Activated CD4-positive, alpha-beta T cell treated with anti-CD3 and anti-CD28 coated beads, Interleukin-2, amount 50 U/mL, for 16 hours (primary cell): Measurements from ENCODE around the gene ZNF514.

Source experiments
- DNase-seq: peaks from one replicate; pipeline ENCODE4 v3.0.0-alpha.2; 2020

Gene ZNF514

GRCh38 chr2:95159690-95160449 is at the start of gene ZNF514:
Gene ZNF514, minus strand, starts transcription at chr2:95159848. Its CDS starts 6,595 bp downstream, at chr2:95153253.
- peak; percentile 65 for DNase-seq

DNA sequence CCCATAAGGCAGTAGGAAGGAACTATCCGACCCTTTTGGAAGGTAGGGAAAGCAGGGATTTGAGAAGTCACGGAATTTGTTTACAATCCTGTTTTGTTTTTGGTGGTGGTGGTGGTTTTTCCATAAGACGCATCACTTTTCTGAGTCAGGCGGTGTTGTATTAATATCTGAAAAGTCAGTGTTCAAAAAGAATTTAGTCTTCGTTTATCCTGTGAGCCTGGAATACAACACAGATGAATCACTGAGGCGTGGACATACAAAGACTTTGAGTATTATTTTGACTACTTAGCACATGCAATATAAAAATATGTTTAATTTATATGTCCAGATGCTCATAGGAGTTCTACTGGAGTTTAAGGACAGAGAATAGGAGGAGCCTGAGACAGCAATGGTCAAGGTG is 48.5 kb upstream of the ZNF514 start:
- DNase-seq: no peak

DNA sequence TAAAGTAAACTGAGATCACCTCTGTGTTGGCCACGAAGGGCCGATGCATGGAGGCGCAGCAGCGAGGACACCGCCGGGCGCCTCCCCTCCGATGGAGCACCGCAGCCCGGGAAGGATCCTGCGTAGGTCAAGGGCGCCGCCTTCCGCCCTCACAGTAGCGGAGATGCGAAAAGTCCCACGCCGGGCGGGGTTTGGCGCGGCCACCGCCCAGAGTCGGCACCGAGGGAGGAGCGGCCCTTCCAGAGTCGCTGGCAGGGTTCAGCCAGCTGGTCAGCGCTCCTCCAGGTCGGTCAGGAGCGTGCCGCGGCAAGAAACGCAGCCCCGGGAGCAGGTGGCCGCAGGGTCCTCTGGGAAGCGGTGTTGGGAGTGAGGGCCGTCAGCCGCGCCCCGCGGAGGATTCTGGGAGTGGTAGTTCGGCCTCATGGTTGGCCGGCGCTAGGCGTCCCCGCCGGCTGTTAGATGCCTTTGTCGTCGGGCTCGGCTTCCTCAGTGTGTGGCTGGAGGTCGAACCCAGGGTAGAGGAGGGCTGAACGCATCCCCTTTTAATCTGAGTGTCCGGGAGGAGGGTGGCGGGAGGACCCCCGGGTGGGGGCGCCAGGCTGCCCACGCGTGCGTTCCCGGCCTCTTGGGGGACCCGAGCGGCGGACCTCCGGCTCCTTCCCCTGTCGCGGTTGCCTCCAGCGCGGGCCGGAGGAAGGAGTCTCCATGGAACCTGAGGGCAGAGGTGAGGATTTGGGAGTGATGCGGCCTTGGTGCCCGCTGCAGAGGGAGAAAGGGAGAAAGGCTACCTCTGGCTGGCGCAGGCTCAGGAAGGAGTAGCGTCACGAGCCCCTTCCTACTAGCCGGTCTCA is 47.7 kb upstream of the ZNF514 start, which contains the start of gene ZNF892:
Gene ZNF892 (plus strand): TSS at position 411 of the 851 bp plus-strand sequence. CDS start 295 bp downstream, at position 706.
- peak; percentile 87 for DNase-seq

GRCh38 chr2:95206096-95206495 is 46.4 kb upstream of the ZNF514 start:
- DNase-seq: no peak

- no peak for DNase-seq
Observed at GRCh38 chr2:95204396-95204795, 44.7 kb upstream of the ZNF514 start.

DNA sequence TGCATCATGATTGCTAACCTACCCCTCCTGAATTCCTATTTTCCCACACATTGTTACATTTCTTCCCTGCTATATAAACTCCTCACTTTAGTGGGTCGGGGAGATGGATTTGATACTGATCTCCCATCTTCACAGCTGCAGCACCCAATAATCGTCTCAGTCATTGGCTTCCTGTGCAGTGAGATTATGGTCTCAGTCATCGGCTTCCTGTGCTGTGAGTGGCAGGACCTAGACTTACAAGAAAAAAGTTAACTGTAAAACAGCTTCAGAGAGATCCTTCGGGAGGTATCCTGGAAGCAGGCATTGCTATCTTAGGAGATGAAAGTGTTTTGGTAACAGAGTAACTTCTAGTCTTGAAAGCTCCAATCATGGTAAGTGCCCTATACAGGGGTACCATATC is 44.3 kb upstream of the ZNF514 start:
- DNase-seq: no peak

- DNase-seq: peak; percentile 12
Observed at GRCh38 chr2:95192956-95193355, 33.3 kb upstream of the ZNF514 start.

DNA sequence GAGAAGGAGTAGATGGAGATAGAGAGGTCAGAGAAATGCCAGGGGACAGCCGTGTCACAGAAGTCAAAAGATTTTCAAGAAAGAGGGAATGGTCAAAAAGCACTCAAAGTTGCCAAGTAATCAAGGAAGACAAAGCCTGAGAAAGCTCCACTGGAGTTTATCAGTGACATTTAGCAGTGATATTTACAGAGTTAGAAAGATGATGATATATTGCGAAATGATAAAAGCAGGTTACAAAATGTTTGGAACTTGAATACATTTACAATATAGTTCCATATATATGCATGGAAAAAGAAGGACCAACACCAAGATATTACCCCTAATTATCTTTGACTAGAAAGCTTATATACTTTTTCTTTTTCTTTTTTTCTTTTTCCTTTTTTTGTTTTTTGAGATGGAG is 26.3 kb upstream of the ZNF514 start:
- DNase-seq: no peak

GRCh38 chr2:95185197-95185596 is 25.5 kb upstream of the ZNF514 start:
- DNase-seq: no peak

DNA sequence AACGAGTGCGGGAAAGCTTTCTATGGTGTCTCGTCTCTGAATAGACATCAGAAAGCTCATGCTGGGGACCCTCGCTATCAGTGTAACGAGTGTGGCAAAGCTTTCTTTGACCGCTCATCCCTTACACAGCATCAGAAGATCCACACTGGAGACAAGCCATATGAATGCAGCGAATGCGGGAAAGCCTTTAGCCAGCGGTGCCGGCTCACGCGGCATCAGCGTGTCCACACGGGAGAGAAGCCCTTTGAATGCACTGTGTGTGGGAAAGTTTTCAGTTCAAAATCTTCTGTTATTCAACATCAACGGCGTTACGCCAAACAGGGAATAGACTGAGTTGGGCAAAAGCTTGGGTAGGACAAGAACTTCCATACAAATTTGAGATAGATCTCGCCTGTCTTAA is 22.1 kb upstream of the ZNF514 start:
- no peak for DNase-seq

GRCh38 chr2:95179451-95179850 is 19.8 kb upstream of the ZNF514 start:
- DNase-seq: no peak

GRCh38 chr2:95174031-95174542 is 14.4 kb upstream of the ZNF514 start:
- DNase-seq: no peak

DNA sequence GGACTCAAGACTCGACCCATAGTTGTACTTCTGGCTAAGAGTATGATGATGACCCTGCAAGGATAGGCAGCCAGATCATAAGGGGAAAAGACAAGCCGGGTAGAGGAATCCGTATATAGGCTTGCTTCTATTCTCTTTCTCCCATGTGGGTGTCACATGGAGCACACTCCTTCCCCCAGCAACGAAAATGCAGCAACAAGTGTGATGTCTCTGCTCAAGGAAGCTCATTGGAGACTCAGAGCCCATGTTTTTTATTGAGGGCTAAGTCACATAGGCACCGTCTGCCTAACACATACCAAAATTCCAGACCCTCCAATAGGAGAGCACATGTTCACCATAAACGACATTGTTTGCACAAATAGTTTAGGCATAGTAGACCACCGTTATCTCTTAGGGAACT is 12.3 kb upstream of the ZNF514 start:
- DNase-seq: no peak

DNA sequence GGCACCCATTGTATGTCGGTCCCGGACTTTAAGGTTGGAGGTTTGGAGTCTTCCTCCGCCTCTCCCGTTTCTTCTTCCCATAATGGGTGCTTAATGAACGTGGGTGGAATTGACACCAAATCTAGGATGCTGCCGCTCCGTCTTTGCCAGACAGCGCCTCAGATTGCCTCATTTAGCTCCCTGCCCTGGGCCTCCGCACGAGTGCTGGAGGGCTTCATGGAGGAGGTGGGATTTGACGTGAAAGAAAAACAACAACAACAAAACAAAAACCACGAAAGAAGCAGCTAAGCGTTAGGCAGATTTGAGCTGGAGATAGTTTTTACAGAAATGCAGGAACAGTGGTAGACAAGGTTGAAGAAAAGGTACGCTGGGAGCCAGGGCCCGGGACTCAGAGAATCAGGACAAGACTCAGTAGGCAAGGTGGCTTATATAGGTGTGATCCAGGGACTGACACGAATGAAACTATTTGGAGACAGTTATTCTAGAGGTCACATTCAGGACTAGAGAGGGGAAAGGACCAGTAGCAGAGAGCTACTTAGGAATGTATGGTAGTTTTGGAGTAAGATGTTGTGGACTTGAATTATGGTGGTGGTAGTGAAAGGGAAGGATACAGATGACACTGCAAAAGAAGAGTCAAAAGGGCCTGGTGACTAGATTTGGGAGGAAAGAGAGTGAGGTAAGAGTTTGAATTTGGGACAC is 6.6 kb upstream of the ZNF514 start:
- no peak for DNase-seq

GRCh38 chr2:95165371-95166064 is 5.9 kb upstream of the ZNF514 start, which contains the start of gene ZNF2:
Gene ZNF2, plus strand, starts transcription at chr2:95165809. Its CDS starts 10,418 bp downstream, at chr2:95176227.
- DNase-seq: peak; percentile 98

DNA sequence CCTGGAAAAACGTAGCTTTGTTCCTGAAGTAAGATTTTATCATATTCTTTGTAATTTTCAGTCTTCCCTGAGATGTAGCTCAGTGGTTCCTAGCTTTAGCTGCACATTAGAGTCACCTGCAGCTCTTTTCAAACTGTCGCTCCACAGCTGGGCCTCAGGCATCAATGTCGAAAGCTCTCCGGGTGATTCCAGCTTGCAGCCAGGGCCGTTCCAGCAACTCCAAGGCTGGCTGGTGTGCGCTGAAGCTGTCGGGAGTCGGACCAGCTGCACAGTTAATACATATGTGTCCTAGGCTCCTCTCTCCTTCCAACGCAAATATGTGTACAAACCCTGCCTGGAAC is 5.4 kb upstream of the ZNF514 start:
- DNase-seq: no peak

GRCh38 chr2:95158891-95159619 is 593 bp downstream of the ZNF514 start:
- DNase-seq: peak; percentile 12

- no peak for DNase-seq
Observed at GRCh38 chr2:95158441-95158840, 1.2 kb downstream of the ZNF514 start.

DNA sequence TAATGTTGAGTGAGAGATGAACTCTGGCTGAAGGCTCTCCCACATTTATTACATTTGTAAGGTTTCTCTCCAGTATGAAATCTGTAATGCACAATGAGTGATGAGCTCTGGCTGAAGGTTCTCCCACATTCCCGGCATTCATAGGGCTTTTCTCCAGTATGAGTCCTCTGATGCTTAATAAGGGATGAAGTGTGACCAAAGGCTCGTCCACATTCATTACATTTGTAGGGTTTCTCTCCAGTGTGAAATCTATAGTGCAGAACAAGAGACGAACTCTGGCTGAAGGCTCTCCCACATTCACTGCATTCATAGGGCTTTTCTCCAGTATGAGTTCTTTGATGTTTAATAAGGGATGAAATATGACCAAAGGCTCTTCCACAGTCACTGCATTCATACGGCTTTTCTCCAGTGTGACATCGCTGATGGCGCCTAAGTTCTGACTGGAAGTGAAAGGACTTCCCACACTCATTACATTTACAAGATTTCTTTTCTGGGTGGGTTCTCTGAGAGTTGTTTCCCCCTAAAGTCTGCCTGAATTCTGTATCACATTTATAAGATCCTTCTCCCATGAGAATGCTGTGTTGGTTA is 10.2 kb downstream of the ZNF514 start:
- no peak for DNase-seq

GRCh38 chr2:95143838-95144237 is 15.8 kb downstream of the ZNF514 start:
- DNase-seq: no peak

DNA sequence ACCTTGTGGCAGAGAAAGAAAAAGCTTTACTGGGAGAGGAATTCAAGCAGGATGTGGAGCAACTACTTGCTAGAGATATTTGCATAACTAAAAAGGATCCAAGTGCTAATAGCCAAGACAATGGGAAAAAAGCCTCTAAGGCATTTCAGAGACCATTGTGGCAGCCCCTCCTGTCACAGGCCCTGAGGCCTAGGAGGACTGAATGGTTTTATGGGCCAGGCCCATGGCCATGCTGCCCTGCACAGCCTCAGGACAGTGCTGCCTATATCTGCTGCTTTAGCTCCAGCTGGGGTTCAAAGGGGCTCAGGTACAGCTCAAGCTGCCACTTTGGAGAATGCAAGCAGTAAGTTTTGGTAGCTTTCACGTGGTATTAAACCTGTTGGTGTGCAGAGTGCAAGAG is 20.9 kb downstream of the ZNF514 start:
- DNase-seq: no peak

DNA sequence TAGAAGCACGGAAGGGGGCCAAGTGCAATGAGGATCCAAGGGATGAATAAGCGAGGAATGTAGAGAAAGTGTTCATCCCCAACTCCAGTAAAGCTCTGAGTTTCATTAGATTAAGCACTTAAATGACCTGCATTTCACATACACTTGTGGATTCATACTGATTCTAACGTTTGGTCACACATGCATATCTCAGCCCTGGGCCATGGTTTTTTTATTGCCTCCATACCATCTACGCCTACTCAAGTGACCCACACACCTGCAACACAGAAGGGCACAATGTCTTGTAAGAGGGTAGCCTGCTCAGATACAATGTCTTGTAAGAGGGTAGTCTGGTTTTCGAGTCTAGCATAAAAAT is 37.5 kb downstream of the ZNF514 start:
- DNase-seq: no peak
